ENCODE data around the gene OASL.

The OASL gene

GRCh38 chr12:120992989-120993388 lies 46.1 kb downstream of the OASL start:
- DNase-seq (ENCODE audit: low read depth in 1 of 2, low spot score in 1 of 2), result no peak

GRCh38 chr12:120991965-120992364 lies 47.1 kb downstream of the OASL start:
- no peak for DNase-seq (ENCODE audit: low read depth in 1 of 2, low spot score in 1 of 2)

- DNase-seq (ENCODE audit: low read depth in 1 of 2, low spot score in 1 of 2), result no peak
These were observed 48.5 kb downstream of the OASL start for GRCh38 chr12:120990487-120991055.

GRCh38 chr12:120989687-120990086 lies 49.4 kb downstream of the OASL start:
- DNase-seq (ENCODE audit: low read depth in 1 of 2, low spot score in 1 of 2), result no peak

- DNase-seq (ENCODE audit: low read depth in 1 of 2, low spot score in 1 of 2), result no peak
These were observed 50.4 kb downstream of the OASL start for GRCh38 chr12:120988658-120989057.

- DNase-seq (ENCODE audit: low read depth in 1 of 2, low spot score in 1 of 2), result no peak
These were observed 50.8 kb downstream of the OASL start for GRCh38 chr12:120988234-120988633.

GRCh38 chr12:120984351-120984898 lies 54.6 kb downstream of the OASL start:
- DNase-seq (ENCODE audit: low read depth in 1 of 2, low spot score in 1 of 2), result no peak

- no peak for DNase-seq (ENCODE audit: low read depth in 1 of 2, low spot score in 1 of 2)
These were observed 55.3 kb downstream of the OASL start for GRCh38 chr12:120983759-120984158.

- DNase-seq (ENCODE audit: low read depth in 1 of 2, low spot score in 1 of 2), result no peak
These were observed 56.4 kb downstream of the OASL start for GRCh38 chr12:120982659-120983058.

- no peak for DNase-seq (ENCODE audit: low read depth in 1 of 2, low spot score in 1 of 2)
These were observed 57.6 kb downstream of the OASL start for GRCh38 chr12:120981407-120981941.

GRCh38 chr12:120980800-120981368 lies 58.2 kb downstream of the OASL start:
- DNase-seq (ENCODE audit: low read depth in 1 of 2, low spot score in 1 of 2), result no peak

GRCh38 chr12:120979862-120980696 lies 59.0 kb downstream of the OASL start:
- DNase-seq (ENCODE audit: low read depth in 1 of 2, low spot score in 1 of 2), result no peak

- DNase-seq (ENCODE audit: low read depth in 1 of 2, low spot score in 1 of 2), result no peak
These were observed 59.7 kb downstream of the OASL start for GRCh38 chr12:120979220-120979861.

- no peak for DNase-seq (ENCODE audit: low read depth in 1 of 2, low spot score in 1 of 2)
These were observed 60.5 kb downstream of the OASL start, which contains the start of gene HNF1A for GRCh38 chr12:120978296-120979219. TSS of gene HNF1A (plus strand) at chr12:120978543. CDS start at chr12:120978769, 226 bp downstream.

GRCh38 chr12:120977531-120978295 lies 61.3 kb downstream of the OASL start:
- DNase-seq (ENCODE audit: low read depth in 1 of 2, low spot score in 1 of 2), result no peak

- DNase-seq (ENCODE audit: low read depth in 1 of 2, low spot score in 1 of 2), result no peak
These were observed 66.0 kb downstream of the OASL start for GRCh38 chr12:120972870-120973543.

- DNase-seq (ENCODE audit: low read depth in 1 of 2, low spot score in 1 of 2), result peak in 1 of 2 donors; percentile 27
These were observed 67.5 kb downstream of the OASL start for GRCh38 chr12:120971299-120972180.

- no peak for DNase-seq (ENCODE audit: low read depth in 1 of 2, low spot score in 1 of 2)
These were observed 68.7 kb downstream of the OASL start for GRCh38 chr12:120970310-120970709.
